GM21447 (cell line): ENCODE results near the gene IL26.

ENCODE experiments used
- ATAC-seq: cut with Tn5 transposase; IDR thresholded peaks from one replicate; pipeline ENCODE4 v1.9.1; 2021; ENCODE audit not compliant: unreplicated experiment

IL26 gene, protein sequence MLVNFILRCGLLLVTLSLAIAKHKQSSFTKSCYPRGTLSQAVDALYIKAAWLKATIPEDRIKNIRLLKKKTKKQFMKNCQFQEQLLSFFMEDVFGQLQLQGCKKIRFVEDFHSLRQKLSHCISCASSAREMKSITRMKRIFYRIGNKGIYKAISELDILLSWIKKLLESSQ

DNA sequence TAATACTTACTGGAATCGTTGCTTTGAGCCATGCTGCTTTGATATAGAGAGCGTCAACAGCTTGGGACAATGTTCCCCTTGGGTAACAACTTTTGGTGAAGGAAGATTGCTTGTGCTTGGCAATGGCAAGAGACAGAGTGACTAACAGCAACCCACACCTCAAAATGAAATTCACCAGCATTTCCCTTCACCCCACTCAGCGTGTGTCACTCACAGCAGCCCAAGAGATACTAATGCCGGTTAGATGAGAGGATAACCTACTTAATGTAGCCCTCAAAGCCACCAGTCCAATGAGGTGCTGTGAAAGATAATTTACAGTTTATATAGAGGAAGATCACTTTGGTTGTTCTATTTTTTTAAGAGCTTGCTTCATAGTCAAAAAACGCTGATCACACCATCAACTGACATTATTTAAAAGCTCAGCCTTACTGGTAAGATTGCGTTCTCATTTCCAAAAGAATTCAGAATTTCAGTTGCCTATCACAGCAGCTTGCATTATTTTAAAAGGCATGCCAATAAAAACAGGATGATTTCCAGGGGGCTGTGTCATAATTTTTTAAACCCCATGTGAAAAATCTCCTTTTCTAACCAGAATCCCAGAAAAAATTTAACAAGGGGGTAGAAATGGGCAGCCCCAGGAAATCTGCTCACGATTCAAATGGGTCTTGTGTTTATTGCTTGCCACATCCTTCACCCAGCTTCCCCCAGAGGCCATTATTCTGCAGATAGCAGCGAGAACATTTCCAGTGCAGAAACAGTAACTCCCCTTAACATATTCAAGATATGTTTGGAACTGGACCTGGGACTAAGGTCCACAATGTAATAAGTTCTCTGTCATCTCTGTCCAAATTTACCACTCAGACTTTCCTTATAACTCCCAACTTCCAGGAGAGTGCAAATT, at the start of gene IL26:
IL26 (minus strand) TSS at position 235 of the 901 bp plus-strand sequence; CDS start at position 181, 54 bp downstream.
- no peak for ATAC-seq

DNA sequence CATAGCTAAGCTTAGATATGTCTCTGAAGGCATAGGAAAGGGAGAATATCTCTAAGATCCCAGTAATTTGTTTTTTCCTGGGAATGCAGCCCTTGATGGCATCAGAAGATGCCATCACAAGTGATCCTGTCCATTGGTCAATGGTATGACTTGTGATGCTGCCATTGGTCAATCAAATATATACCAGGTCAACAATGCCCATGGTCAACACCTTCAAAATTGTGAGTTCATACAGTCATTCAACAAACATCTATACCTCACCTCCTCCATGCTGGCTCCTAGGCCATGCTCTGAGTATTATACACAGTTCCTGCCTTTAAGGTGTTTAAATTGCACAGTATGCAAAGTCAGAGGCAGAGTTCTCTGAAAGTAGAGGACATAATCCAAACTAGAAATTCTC, 47.1 kb upstream of the IL26 start:
- no peak for ATAC-seq

DNA sequence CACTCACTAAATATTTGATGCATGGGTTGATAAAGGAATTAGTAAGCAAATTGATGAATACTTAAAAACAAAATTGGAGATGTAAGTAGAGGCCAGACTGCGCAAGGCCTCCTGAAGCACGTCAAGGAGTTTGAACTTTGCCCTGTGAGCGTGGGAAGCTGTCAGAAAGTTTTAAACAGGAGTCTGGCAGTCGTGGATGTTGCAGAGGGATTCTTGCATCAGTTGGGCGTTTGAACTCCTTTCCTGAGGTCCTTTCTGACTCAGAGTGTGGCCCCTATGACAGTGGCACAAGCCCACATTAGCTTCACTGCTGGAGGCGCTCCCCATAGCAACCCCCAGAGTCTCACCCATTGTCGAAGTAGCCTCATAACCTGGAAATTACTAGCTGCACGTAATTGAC, 45.7 kb upstream of the IL26 start:
- ATAC-seq = no peak

DNA sequence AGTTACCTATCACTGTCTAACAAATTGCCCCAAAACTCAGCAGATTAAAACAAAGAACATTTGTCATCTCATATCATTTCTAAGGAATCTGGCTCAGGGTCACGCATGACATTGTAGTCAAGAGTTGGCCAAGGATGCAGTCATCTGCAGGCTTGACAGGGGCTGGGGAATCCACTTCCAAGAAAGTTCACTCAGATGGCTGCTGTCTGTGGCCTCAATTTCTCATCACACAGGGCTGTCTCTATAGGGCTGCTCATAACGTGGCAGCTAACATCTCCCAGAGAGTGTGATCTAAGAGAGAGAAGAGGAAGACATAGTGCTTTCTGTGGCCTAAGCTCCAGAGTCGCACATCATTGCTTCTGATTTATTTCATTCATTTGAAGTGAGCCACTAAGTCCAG, 44.7 kb upstream of the IL26 start:
- no peak for ATAC-seq

DNA sequence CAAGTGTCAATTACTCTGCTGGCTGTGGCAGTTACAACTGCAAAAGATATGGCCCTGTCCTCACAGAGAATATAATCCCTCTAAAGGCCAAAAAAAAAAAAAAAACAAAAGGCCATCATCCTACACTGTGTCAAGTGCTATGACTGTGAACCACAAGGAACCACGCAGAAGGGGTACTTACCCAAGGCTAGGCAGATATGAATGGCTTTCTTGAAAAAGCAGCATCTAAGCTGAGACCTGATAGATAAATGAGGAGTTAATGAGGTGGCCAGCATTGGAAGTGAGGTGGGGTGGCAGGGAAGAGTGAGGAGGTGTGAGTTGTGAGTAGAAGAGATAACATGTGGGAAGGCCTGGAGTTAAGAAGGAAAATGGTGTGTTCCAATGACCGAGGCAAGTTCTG, 44.2 kb upstream of the IL26 start:
- no peak for ATAC-seq

DNA sequence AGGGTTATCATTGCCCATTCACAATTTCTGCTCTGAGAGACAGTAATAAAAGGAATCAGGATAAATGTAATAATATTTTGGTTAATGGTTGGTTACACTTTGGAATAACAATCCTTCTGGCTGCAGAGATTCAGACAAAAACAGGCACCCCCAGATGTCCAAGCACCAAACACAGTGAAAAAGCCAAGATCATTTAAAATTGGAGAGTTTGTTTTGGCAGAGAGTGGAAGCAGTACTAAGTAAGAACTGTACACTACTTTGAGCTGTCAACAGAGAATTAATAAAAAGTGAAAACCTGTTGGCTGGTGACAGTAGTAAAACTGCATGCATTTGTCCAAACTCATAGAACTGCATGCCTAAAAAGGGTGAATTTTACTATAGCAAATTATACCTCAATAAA, 43.4 kb upstream of the IL26 start:
- no peak for ATAC-seq

DNA sequence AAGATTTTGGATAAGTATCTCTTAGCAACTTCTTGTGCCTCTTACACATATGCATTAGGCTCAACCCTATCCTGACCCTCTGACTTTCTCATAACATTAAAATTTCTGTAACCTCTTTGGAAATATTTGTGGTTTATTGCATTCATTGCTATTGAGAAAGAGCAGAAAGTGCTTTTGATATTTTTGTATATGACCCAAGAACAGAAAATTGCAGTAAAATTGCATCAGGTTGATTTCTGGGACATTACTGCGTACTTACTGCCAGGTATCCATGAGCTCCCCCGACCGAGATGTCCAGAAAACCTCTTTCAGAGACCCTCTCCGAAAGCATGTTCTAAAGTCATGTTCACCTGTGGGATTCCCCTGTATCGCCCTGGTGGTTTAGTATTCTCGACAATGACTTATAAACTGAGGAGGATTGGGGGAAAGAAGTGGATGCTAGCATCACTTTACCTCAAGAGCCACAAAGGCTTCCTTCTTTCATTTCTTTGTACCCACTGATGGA, 42.3 kb upstream of the IL26 start:
- ATAC-seq = no peak

DNA sequence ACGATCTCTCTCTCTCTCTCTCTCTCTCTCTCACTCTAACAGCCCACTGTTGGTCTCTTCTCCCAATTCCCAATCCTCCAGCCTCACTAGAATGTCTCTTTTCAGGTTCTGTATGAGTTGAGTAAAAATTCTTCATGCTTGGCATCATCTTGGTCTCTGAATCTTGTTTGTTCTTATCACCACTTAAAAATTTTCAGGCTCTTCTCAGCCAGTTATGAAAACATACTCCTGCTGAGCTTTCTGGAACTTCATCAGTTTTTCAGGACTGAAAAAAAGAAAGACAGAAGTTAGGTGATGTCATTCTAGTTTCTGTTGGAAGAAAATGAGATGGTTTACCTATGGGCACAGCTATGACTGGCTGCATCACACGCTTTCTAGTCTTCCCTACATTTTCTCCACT, 39.2 kb upstream of the IL26 start:
- ATAC-seq = no peak

DNA sequence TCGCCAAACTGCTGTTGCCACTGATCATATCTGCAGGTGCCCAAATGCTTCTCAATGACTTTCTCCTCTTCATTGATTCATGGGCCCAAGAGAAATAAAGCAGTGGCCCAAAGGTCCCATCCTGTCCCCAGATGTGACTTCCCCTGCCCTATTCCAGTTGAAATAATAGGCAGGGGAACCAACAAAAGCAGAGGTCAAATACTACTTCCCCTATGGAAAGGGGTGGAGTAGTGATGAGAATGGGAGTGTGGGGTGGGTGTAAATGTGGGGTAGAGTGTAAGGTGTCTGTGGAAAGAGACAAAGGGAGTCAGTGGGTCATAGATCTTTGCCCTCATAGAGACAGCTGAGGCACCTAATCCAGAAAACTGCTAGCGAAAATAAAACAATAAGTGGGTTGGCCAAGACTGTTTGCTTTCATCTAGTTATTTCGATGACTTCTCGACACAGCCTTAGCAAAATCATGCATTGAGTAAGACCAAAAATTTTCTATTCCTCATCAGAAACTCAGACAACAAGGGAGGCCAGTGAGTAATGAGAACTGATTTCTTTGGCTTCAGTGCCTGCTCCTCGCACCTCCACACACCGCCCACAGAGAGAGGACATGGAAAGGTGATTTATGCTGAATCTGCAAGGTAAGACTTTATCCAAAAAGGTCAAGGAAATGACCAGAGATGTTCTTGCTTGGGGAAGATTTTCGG, 38.7 kb upstream of the IL26 start:
- ATAC-seq = no peak

DNA sequence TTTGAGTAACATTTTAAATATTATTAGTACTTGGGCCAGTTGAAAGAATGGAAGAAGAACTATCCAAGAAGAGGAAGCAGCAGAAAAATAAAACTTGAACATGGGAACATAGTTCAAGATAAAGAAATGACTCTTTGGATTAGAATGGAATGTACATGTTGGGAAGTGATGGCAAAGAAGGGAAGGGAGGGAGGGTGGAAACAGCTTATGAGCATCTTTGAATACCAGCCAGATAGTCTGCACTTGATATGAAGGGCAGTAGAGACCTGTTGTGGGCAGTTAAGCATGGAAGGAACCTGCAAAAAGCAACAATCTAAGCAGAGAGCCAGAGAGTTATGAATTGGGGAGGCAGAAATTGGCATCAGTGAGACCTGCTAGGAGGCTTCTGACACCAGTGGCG, 37.8 kb upstream of the IL26 start:
- ATAC-seq = no peak

DNA sequence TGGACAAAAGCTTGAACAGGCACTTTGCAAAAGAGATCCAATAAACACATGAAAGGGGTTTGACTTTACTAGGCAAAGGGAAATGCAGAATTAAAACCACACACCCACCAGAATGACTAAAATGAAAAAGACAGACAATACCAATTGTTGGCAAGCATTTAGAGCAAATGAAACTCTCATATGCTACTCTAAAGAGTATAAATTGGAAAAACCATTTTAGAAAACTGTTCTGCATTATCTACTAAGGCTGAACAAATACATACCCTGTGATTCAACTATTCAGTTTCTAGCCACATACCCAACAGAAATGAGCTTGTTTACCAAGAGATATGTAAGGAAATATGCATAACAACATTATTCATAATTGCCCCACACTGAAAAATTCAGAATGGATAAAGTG, 36.3 kb upstream of the IL26 start:
- ATAC-seq = no peak

DNA sequence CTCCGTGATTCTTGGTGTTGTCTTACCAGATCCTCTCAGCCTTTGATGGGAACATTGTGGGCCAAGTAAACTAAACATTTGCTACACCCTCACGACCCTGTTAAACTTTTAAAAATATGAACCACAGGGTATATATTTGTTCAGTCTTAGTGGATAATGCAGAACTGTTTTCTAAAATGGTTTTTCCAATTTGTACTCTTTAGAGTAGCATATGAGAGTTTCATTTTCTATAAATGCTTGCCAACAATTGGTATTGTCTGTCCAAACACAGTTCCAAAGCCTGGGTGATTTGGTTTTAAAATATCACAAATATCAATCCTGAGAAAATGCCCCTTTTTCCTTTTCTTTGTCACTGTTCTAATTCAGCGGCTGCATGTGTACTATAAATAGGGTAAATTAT, 34.5 kb upstream of the IL26 start:
- no peak for ATAC-seq

DNA sequence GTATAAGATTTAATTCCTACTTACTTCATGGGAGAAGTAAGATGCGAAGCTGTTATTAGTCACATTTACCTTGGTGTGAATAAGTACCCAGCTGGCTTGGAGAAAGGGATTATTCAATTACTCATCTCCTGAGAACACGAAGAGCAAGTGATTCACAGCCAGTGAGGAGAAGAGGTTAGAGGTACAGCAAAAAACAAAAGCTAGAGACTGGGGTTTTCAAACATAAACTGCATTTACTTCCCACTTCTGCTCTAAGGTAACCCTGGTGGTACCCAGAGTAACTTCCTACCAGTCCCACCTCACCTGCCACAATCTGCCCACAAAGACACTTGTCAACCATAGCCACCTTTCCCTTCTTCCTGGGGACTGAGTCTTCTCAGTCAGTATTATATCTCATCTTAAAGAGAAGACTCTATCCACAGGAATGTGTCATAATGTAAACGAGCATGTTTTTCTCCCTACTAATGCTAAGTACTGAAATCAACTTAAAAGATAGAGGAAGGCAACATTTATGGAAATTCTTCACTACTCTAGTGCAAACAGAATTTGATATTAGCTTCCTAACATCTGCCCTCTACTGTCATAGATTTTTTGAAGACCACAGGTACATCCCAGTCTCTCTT, 33.8 kb upstream of the IL26 start:
- ATAC-seq = no peak

DNA sequence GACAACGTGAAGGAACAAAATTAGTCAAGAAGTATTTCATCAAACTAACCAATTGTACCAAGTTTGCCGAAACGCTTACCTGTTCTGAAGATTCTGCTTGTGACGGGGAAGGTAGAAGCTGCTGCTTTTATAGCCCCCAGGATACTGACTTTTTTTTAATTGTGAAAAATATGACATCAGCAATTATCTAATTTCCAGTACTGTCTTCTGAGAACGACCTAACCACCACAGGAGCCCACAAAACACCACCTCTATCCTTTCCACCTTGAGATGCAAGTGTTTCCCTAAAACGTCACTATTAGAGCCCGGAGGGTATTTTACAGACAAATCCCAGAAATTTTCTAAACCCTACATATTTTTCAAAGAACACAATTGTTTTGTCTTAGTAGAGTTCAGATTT, 27.9 kb upstream of the IL26 start, which contains the start of gene IL22:
IL22 (minus strand) TSS at position 101 of the 400 bp plus-strand sequence. CDS start 156 bp downstream, outside the sequence.
- ATAC-seq = no peak

DNA sequence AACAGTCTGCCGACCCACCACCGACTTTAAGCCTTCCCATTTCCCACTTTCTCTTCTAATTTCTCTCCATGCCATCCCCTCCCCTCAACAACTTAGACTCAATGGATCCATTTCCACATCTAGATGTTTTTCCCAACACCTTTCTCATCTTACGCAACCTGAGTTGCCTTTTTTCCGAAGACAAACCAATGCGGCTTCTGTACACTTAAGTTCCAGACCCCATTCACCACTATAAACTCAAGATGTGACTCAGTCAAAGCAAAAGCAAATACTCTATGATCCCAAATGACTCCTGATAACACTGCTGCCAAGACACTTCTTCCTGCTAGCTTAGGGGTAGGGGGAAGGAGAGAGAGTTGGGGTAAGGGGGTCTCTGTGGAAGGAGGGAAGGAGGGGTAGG, 26.5 kb upstream of the IL26 start:
- ATAC-seq = no peak

DNA sequence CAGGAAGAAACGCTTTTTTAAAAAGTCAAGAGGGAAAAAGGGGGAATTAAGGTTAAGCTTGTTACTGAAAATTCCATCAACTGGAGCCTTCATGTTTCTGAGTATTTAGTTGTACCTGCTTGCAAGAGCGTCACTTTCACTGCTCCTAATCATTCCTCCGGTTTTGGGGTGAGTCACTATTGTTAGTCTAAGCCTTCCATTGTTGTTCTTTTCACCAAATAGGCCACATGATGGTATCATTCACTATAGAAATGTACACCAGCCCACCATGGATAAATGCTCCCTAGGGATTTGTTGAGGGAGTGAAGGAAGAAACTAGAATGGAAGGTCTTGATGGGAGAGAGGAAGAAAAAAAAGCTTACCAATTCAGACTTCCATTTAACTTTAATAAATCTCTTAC, 24.8 kb upstream of the IL26 start:
- no peak for ATAC-seq

DNA sequence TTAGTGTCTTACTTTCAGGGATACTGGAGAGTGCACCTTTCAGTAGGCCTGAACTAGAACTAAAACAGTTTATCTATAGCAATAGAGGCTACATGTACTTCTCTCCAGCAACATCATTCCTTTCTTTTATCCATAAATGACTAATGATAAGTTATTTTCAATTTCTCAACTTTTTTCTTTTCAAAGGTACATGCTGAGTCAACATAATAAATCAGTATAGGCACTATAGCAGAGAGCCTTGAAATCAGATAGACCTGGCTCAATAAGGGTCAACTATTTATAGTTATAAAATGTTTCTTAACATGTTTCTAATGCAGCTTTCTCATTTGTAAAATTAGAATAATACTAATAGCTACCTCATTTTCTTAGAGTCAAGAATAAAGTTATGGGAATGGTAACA, 22.2 kb upstream of the IL26 start:
- no peak for ATAC-seq

DNA sequence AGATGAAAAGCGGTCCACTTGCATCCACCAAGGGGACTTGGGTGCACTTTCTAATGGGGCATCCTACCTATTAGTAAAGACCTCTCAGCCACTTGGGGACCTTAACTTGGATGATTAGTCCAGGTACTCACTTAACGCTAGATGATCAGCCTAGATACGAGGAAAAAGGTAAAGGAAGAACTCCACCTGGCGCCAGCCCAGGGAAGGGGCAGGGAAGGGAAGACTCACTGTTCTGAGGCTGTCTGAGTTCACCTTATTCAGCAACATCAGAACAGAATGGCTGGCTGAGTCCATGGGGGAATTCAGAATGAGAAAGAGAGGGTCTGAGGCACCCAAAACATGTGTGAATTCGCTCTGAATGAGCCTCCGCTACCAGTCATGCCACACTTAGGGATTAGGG, 20.7 kb upstream of the IL26 start:
- no peak for ATAC-seq

DNA sequence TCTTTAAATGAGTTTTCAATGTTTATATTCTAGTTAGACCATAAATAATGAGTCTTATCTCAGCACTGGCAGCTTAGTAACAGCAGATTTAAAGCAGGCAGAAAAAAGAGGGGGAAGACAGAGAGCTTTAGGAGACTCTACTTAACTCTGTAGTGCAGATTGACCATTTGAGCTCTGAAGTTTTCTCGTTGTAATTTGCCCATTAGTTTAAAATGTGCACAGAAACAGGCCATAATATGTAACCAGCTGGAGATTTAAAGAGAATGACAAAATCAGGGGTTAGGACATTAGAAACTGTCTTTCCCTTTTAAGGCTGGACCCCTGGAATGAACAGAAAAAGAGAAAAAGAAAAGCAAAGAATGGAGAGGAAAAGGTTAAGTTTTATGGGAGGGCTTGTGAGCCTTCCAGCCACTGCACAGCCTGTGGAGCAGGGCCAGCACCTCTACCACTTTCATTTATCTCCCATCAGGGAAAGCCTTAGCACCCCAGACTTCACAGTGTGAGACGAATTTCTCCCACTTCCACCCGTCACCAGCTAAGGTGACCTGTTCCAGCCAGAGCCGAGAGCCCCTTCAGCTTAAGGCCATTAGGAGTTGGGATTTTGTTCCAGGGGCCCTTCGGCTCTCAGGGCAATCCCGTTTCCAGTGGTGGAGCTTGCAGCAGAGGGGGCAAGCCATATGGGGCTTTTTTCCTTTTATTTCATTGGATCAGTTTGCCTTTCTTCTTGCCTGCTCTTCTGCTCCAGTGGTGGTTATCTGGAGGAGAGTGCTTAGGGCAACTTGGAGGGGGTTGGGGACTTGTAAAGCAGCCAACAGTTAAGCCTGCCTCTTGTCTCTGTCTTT, 19.8 kb upstream of the IL26 start:
- ATAC-seq = no peak

DNA sequence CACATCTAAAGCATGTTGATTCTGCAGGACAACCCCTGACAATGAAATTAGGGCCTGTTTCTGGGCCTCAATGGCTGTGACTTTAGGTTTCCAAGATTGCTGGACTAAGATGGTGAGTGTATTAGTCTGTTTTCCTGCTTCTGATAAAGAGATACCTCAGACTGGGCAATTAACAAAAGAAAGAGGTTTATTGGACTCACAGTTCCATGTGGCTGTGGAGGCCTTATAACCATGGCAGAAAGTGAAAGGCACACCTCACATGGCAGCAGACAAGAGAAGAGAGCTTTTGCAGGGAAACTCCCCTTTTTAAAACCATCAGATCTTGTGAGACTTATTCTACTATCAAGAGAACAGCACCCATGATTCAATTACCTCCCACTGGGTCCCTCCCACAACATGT, 17.2 kb upstream of the IL26 start:
- ATAC-seq = no peak
